ENCODE data around the gene CACNA1H.
"Not testable (repeated sequence)": the region's sequence is repeated elsewhere in the genome, so short reads cannot be mapped to it uniquely, and the experiment has no call there.

Gene CACNA1H

GRCh38 chr16:1243907-1244850, 91.3 kb downstream of the CACNA1H start:
- DNase-seq (ENCODE audit: low read depth); H3K4me3 ChIP-seq (ENCODE audit: low read length): not testable (repeated sequence)

- no peak for TF ChIP-seq CTCF (conservative IDR thresholded peaks at IDR 0.05; ENCODE audit: low read length)
- no peak for DNase-seq (ENCODE audit: low read depth)
- no peak overlapping the region for H3K4me3 ChIP-seq (ENCODE audit: low read length)
Measured at GRCh38 chr16:1244881-1245280, 92.0 kb downstream of the CACNA1H start.

GRCh38 chr16:1245452-1246020, 92.6 kb downstream of the CACNA1H start:
- DNase-seq (ENCODE audit: low read depth), result no peak
- no peak overlapping the region for H3K4me3 ChIP-seq (ENCODE audit: low read length)
- TF ChIP-seq CTCF (conservative IDR thresholded peaks at IDR 0.05; ENCODE audit: low read length), result no peak

- H3K4me3 ChIP-seq (ENCODE audit: low read length), result not testable (repeated sequence)
Measured at GRCh38 chr16:1247903-1248537, 95.1 kb downstream of the CACNA1H start.

GRCh38 chr16:1249031-1249755, 96.3 kb downstream of the CACNA1H start:
- not testable (repeated sequence) for DNase-seq (ENCODE audit: low read depth); H3K4me3 ChIP-seq (ENCODE audit: low read length)

More at GRCh38 chr16:1247903-1248537, 95.1 kb downstream of the CACNA1H start:
- DNase-seq (ENCODE audit: low read depth), result not testable (repeated sequence)

GRCh38 chr16:1253701-1254364, 100.9 kb downstream of the CACNA1H start:
- not testable (repeated sequence) for DNase-seq (ENCODE audit: low read depth)

GRCh38 chr16:1254821-1255220, 101.9 kb downstream of the CACNA1H start:
- not testable (repeated sequence) for DNase-seq (ENCODE audit: low read depth); H3K4me3 ChIP-seq (ENCODE audit: low read length)

More at GRCh38 chr16:1253701-1254364, 100.9 kb downstream of the CACNA1H start:
- not testable (repeated sequence) for H3K4me3 ChIP-seq (ENCODE audit: low read length)

GRCh38 chr16:1255276-1256122, 102.6 kb downstream of the CACNA1H start, which contains the start of gene TPSD1:
TPSD1 (plus strand) TSS chr16:1256069; CDS start chr16:1256281, 212 bp downstream.
- not testable (repeated sequence) for DNase-seq (ENCODE audit: low read depth); H3K4me3 ChIP-seq (ENCODE audit: low read length)

GRCh38 chr16:1256296-1256873, 103.5 kb downstream of the CACNA1H start:
- not testable (repeated sequence) for DNase-seq (ENCODE audit: low read depth); H3K4me3 ChIP-seq (ENCODE audit: low read length)

Measured in AG10803 (cell line).